NB4 (cell line): ENCODE measurements around the gene CALHM3.

ENCODE experiments used
- POLR2A ChIP-seq: IDR thresholded peaks from 2 replicates; pipeline ENCODE4 v1.6.1; 2011; ENCODE audit warnings: mild to moderate bottlenecking; ENCODE audit not compliant: insufficient read length; ENCODE audit errors: extremely low read depth
- TF ChIP-seq, protein P1 (sequence below): IDR thresholded peaks from 2 replicates; pipeline ENCODE4 v1.6.1; 2011; ENCODE audit warnings: low read depth, low read length
- TF ChIP-seq, protein P2 (sequence below): IDR thresholded peaks from one replicate; pipeline ENCODE4 v1.5.1; 2012; ENCODE audit warnings: low read depth, low read length

DNA sequence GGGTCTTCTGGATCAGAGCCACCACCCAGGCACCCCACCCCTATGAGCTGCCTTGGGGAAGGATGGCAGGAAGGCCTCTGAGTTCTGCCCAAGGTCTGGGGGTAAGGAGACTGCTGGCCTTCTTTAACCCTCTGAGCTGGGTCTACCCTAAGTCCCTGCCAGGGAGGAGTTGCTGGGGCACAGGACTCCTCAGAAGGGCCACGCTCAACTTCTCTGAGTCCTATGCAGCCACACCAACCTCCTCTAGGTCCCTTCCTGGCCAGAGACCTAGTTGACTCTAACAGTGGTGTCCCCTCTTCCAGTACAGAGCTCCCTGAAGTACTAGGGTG, 11.9 kb upstream of the CALHM3 start:
- TF ChIP-seq, protein P1, sequence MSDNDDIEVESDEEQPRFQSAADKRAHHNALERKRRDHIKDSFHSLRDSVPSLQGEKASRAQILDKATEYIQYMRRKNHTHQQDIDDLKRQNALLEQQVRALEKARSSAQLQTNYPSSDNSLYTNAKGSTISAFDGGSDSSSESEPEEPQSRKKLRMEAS: no peak
- TF ChIP-seq, protein P2, sequence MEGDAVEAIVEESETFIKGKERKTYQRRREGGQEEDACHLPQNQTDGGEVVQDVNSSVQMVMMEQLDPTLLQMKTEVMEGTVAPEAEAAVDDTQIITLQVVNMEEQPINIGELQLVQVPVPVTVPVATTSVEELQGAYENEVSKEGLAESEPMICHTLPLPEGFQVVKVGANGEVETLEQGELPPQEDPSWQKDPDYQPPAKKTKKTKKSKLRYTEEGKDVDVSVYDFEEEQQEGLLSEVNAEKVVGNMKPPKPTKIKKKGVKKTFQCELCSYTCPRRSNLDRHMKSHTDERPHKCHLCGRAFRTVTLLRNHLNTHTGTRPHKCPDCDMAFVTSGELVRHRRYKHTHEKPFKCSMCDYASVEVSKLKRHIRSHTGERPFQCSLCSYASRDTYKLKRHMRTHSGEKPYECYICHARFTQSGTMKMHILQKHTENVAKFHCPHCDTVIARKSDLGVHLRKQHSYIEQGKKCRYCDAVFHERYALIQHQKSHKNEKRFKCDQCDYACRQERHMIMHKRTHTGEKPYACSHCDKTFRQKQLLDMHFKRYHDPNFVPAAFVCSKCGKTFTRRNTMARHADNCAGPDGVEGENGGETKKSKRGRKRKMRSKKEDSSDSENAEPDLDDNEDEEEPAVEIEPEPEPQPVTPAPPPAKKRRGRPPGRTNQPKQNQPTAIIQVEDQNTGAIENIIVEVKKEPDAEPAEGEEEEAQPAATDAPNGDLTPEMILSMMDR: no peak
- no peak for TF ChIP-seq POLR2A
